Neural crest cell (in vitro differentiated cells): Measurements from ENCODE around the gene CCDC201. TPM values are rescaled to one million over a fixed set of nuclear protein-coding genes. Genes with fewer than 3 reads are reported as not detected.

Experiments
- DNase-seq: peaks from one replicate; pipeline ENCODE4 v3.0.0; 2021; ENCODE audit warnings: low read depth, mixed read lengths, low spot score
- H3K27ac Mint-ChIP-seq: one replicate; pipeline ENCODE4 v1.8.0; 2021; ENCODE audit warnings: mild to moderate bottlenecking, mixed read lengths; ENCODE audit not compliant: unreplicated experiment
- H3K27me3 Mint-ChIP-seq: 2 replicates; pipeline ENCODE4 v1.8.0; 2021; ENCODE audit warnings: low read depth, mild to moderate bottlenecking, mixed read lengths
- H3K36me3 Mint-ChIP-seq: 2 replicates; pipeline ENCODE4 v1.8.0; 2021; ENCODE audit warnings: low read depth, mild to moderate bottlenecking, mixed read lengths
- H3K4me1 Mint-ChIP-seq: 2 replicates; pipeline ENCODE4 v1.8.0; 2021; ENCODE audit warnings: mixed read lengths
- H3K4me3 Mint-ChIP-seq: one replicate; pipeline ENCODE4 v1.8.0; 2021; ENCODE audit warnings: mild to moderate bottlenecking, mixed read lengths
- H3K9me3 Mint-ChIP-seq: 2 replicates; pipeline ENCODE4 v1.8.0; 2021; ENCODE audit warnings: mixed read lengths
- total RNA-seq: library from RNA; stranded (reverse); gene quantifications from 2 replicates; pipeline ENCODE4 v1.2.1, GENCODE V29; 2021
- TF ChIP-seq, protein P1 (sequence below): fragments of 200-600 bp; sonication (generic); conservative IDR thresholded peaks from 2 replicates; pipeline ENCODE4 v1.5.0; 2021; ENCODE audit warnings: antibody characterized with exemption, mild to moderate bottlenecking

Gene CCDC201
- total RNA-seq, 1 donor from 2014 or later: not detected

DNA sequence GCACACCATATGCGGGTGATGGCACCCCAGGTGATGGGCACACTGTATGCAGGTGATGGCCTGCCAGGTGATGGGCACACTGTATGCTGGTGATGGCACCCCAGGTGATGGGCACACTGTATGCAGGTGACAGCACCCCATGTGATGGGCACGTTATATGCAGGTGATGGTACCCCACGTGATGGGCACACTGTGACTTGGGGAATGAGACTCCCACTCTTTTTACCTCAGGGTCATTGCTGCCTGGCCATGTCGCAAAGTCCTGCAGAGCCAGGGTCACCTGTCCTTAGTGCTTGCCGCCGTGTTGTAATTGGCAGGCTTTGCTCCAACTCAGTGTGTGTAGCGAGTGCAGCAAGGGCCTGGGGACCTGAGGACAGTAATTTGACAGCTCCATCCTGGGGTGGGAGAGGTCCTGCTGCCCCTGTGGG lies 7.6 kb upstream of the CCDC201 start:
- DNase-seq: no peak
- H3K36me3 Mint-ChIP-seq: no peaks in the 10 kb centered on the region
- TF ChIP-seq, protein P1, sequence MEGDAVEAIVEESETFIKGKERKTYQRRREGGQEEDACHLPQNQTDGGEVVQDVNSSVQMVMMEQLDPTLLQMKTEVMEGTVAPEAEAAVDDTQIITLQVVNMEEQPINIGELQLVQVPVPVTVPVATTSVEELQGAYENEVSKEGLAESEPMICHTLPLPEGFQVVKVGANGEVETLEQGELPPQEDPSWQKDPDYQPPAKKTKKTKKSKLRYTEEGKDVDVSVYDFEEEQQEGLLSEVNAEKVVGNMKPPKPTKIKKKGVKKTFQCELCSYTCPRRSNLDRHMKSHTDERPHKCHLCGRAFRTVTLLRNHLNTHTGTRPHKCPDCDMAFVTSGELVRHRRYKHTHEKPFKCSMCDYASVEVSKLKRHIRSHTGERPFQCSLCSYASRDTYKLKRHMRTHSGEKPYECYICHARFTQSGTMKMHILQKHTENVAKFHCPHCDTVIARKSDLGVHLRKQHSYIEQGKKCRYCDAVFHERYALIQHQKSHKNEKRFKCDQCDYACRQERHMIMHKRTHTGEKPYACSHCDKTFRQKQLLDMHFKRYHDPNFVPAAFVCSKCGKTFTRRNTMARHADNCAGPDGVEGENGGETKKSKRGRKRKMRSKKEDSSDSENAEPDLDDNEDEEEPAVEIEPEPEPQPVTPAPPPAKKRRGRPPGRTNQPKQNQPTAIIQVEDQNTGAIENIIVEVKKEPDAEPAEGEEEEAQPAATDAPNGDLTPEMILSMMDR: no peak
- H3K9me3 Mint-ChIP-seq: peaks cover 5% of the 10 kb centered on the region
- peaks cover 11% of the 10 kb centered on the region for H3K27me3 Mint-ChIP-seq
- H3K27ac Mint-ChIP-seq: no peak overlapping the region
- no peaks in the 10 kb centered on the region for H3K4me1 Mint-ChIP-seq
- H3K4me3 Mint-ChIP-seq: no peak overlapping the region

DNA sequence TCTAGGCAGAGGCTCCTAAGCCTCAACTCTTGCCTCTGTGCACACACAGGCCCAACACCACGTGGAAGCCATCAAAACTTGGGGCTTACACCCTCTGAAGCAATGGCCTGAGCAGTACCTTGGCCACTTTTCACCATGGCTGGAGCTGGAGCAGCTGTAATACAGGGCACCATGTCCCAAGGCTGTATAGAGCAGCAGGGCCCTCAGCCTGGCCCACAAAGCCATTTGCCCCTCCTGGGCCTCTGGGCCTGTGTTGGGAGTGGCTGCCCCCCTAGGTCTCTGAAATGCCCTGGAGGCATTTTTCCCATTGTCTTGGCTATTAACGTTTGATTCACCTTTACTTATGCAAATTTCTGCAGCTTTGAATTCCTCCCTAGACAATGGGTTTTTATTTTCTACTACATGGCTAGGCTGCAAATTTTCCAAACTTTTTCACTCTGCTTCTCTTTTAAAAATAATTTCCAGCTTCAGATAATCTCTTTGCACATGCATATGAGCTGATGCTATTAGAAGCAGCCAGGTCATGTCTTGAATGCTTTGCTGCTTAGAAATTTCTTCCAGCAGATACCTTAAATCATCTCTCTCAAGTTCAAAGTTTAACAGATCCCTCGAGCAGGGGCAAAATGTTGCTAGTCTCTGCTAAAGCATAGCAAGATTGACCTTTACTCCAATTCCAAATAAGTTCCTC lies 5.7 kb upstream of the CCDC201 start:
- Mint-ChIP-seq H3K4me3 (no peak overlapping the region), H3K27me3 (peaks cover 5% of the 10 kb centered on the region), H3K4me1 (no peaks in the 10 kb centered on the region), H3K27ac (no peak overlapping the region), H3K9me3 (peaks cover 5% of the 10 kb centered on the region), H3K36me3 (no peaks in the 10 kb centered on the region)
- TF ChIP-seq, protein P1: no peak
- no peak for DNase-seq

DNA sequence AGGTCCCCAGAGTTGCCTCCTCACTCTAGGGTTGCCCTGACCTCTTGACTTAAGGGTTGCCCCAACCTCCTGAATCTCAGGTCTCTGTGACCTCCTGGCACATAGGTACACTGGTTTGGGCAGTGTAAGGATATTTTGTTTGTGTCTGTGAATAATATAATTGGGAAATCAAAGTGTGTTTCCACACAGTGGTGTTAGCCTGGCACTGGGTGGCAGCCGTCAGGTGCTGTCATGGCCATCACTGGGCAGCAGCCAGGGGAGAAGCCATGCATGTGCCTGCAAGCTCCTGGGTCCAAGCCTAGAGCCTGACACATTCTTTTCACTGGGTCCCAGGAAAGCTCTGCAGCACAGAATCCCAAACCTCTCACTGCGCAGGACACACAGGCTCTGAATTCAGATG lies 3.6 kb upstream of the CCDC201 start:
- Mint-ChIP-seq H3K27ac (no peak overlapping the region), H3K36me3 (no peaks in the 10 kb centered on the region), H3K9me3 (peaks cover 5% of the 10 kb centered on the region), H3K4me3 (no peak overlapping the region), H3K4me1 (no peaks in the 10 kb centered on the region), H3K27me3 (no peaks in the 10 kb centered on the region)
- no peak for DNase-seq
- TF ChIP-seq, protein P1: no peak

DNA sequence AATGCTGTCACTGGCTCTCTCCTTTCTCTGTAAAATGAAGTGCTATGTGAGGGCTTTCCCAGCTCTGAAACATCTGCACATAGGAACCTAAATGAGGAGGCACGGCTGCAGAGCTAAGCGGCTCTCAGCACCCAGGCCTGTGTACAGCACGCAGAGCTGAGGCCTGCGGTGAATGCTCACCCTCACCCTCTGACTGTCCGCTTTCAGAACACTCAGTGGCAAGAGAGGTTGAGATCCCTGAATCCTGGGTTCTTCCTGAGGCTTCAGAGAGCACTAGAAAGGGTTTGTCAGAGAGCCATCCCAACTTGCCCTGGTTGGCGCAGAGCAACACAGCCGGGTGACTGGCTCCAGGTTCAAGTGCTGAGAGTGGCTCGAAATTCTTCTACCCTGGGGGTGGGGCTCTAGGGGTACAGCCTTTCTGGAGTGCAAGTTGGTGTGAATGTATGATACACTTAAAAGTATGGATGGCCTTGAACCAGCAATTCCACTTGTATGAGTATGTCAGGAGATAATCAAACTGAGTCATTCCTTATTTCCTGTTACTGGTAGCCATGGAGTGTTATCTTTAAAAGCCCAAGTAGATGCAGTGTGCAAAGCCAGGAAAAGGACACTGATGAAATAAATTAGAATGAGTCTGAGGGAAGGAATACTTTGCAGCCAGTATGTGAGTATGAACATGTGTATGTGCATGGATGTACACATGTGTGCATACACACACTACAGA lies 1.7 kb upstream of the CCDC201 start:
- Mint-ChIP-seq H3K4me3 (no peak overlapping the region), H3K27me3 (no peaks in the 10 kb centered on the region), H3K36me3 (no peaks in the 10 kb centered on the region), H3K27ac (no peak overlapping the region), H3K4me1 (no peaks in the 10 kb centered on the region), H3K9me3 (peaks cover 5% of the 10 kb centered on the region)
- no peak for DNase-seq
- TF ChIP-seq, protein P1: no peak

DNA sequence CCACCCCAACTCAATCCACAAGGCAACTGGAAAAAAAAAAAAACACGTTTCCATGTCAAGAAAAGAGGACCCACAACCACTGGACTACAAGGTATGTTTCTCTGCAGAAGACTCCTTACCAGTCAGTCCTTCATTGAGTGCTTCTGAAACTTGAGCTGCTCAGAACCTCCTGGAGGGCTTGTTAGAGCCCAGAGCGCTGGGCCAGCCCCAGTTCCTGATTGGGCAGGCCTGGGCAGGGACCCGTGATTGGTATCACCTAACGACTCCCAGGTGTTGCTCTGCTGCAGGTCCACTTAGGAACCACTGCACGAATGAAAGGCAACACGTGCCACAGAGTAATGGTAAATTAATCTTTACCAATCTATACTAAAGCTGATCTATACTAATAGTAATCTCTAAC lies 473 bp upstream of the CCDC201 start:
- no peaks in the 10 kb centered on the region for H3K27me3 Mint-ChIP-seq

More for the DNA sequence above, 473 bp upstream of the CCDC201 start:
- no peaks in the 10 kb centered on the region for H3K36me3 Mint-ChIP-seq
- no peak for DNase-seq
- H3K9me3 Mint-ChIP-seq: peaks cover 2% of the 10 kb centered on the region
- no peak overlapping the region for H3K4me3 Mint-ChIP-seq
- TF ChIP-seq, protein P1: no peak
- no peaks in the 10 kb centered on the region for H3K4me1 Mint-ChIP-seq
- no peak overlapping the region for H3K27ac Mint-ChIP-seq
